GM18526 (cell line): ENCODE results near the gene JMJD8.

ENCODE experiments used
- POLR2A ChIP-seq: IDR thresholded peaks from 3 replicates; pipeline ENCODE4 v1.6.1; 2011; ENCODE audit not compliant: insufficient read length; ENCODE audit errors: extremely low read depth

Gene JMJD8

GRCh38 chr16:677316-678190 is 6.6 kb downstream of the JMJD8 start:
- TF ChIP-seq POLR2A: no peak

- no peak for TF ChIP-seq POLR2A
These were observed 7.2 kb downstream of the JMJD8 start for GRCh38 chr16:676913-677312.

GRCh38 chr16:676565-676902 is 7.6 kb downstream of the JMJD8 start:
- no peak for TF ChIP-seq POLR2A

GRCh38 chr16:675884-676564 is 8.1 kb downstream of the JMJD8 start:
- no peak for TF ChIP-seq POLR2A

- no peak for TF ChIP-seq POLR2A
These were observed 8.9 kb downstream of the JMJD8 start, which contains the start of gene RHBDL1 for GRCh38 chr16:674968-675883. RHBDL1 (plus strand) TSS chr16:675671; CDS start chr16:675791, 120 bp downstream.

GRCh38 chr16:674214-674881 is 9.8 kb downstream of the JMJD8 start:
- no peak for TF ChIP-seq POLR2A

- TF ChIP-seq POLR2A: no peak
These were observed 10.6 kb downstream of the JMJD8 start for GRCh38 chr16:673399-673991.

GRCh38 chr16:672851-673250 is 11.3 kb downstream of the JMJD8 start:
- no peak for TF ChIP-seq POLR2A

GRCh38 chr16:672371-672770 is 11.8 kb downstream of the JMJD8 start:
- no peak for TF ChIP-seq POLR2A

GRCh38 chr16:671353-672131 is 12.6 kb downstream of the JMJD8 start:
- TF ChIP-seq POLR2A: no peak

- TF ChIP-seq POLR2A: no peak
These were observed 13.4 kb downstream of the JMJD8 start for GRCh38 chr16:670485-671352.

- no peak for TF ChIP-seq POLR2A
These were observed 14.5 kb downstream of the JMJD8 start for GRCh38 chr16:669666-670065.
